Central memory CD4-positive, alpha-beta T cell (primary cell): ENCODE data around the gene BAHD1.
"Not testable (repeated sequence)": the region's sequence is repeated elsewhere in the genome, so short reads cannot be mapped to it uniquely, and the experiment has no call there.

Source experiments
- DNase-seq: peaks from one replicate; pipeline ENCODE4 v3.0.0; 2022

BAHD1 gene

DNA sequence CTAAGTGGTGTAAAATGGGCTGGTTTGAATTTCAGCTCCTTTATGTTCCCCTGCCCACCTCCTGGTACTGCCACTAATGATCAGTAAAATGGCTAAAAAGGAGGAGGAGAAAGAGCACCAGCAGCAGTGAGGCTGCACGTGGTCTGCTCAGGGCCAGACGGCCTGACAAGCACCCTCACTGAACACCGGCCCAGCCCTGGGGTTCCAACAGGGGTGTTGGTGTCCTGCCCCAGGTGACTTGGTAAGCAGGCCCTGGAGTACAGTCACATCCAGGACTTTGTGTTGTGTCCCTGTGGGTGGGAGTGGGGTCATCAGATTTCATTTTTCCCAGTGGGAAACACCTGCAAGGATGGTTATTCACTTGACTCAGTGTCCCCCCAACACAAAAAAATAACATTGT, 5.4 kb downstream of the BAHD1 start:
- no peak for DNase-seq

DNA sequence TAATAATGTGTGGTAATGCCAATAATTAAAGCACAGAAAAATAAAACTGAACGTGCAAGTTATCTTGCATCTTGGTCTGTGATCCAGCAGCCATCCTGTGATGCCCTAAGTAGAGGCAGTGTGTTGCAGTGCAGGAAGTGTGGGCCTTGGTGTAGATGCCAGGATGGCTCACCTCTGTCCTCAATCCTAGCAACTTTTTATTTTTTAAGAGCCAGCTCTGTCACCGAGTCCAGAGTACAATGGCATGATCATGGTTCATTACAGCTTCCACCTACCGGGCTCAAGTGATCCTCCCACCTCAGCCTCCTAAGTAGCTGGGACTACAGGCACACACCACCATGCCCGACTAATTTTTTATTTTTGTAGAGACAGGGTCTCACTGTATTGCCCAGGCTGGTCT, 7.6 kb downstream of the BAHD1 start:
- no peak for DNase-seq

DNA sequence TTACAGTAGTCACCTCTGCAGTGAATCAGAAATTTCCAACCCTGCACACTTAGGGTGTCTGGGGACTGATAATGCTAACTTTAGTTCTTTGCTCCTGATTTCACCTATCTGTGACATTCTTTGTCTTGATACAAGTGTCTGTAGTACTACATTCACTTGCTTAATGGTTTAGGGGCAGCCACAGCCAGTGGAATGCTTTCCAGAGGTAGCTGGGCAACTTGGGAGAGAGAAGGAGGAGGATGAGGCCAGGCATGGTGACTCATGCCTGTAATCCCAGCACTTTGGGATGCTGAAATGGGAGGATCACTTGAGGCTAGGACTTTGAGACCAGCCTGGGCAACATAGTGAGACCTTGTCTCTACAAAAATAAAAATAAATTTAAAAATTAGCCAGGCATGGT, 8.5 kb downstream of the BAHD1 start:
- DNase-seq, result no peak

DNA sequence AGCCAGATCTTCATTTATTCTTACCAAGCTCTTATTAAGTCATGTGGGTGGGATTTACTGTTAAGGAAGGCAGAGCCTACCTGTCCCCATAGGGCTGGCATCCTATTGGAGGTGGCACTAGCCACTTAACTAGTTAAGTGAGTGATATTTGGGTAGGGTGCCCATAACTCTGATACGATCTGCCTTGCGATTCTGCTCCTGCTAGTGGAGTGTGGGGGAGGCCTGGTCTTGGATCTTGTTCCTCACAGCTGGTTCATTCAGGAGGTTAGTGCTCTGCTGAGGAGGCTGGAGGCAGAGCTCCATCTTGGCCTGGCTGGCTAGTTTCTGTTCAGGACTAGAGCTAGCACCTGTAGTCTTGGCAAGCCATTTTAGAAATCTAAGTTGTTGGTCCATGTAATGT, 9.3 kb downstream of the BAHD1 start:
- no peak for DNase-seq

DNA sequence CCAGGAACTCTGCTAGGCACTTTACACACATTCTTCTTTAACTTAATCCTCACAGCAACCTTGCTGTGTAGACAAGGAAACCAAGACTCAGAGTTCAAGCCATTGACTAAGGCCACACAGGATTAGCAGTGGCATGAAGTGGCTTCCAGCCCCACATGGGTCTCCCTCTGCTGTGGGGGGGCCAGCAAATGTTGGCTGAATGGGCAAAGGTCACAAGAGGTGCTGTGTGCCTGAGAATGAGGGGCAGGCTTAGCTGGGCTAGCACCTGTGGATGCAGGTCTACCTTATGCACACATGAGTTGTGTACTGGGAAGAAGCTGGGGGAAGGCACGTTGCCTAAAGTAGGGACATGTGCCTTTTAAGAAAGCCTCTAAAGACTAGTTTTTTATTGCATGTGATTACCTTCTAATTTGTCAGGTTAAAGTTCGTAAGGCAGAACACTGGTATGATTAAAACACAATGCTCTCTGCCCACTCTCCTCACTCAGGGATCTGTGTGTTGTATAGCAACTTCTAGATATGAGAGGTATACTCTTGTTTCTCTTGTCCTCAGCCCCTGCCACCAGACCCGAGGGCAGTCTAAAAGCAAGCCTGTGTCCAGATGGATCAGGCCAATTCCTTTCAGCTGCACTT, 10.9 kb downstream of the BAHD1 start:
- DNase-seq, result no peak

DNA sequence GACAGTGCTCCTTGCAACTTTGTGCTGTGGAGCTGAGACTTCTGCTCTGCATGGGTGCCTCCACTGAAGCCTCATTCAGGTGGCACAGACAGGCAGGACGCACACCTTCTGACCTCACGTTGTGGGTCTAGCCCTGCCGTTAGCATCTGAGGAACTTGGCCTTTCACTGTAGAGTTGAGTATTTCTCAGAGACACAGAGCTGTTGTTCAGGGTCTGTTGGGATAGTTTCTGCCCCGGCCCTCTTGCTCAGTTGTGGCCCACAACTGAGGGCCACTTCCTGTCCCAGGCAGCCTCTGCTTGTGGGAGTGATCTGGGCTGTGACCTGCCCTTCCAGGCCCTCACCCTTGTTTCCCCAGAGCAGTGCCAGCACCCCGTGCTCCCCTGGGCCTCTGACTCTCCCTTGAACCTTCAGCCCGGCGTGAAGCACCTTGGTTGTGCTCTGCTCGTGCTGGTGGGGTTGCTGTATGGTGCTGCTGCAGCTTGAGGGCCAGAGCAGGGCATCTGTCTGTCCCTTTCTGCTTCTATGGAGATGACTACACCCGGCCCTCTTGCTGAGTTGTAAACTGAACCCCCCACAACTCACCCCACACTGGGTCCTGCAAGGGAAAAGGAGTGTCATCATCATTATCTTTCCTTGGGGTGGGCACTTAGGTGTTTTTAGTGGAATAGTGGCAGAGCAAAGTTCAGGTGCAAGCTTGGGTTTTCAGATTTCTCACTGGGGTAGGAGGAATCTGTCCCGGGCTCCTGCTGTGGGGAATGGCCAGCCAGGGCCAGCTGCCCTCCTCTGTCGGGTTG, 11.7 kb downstream of the BAHD1 start:
- no peak for DNase-seq

DNA sequence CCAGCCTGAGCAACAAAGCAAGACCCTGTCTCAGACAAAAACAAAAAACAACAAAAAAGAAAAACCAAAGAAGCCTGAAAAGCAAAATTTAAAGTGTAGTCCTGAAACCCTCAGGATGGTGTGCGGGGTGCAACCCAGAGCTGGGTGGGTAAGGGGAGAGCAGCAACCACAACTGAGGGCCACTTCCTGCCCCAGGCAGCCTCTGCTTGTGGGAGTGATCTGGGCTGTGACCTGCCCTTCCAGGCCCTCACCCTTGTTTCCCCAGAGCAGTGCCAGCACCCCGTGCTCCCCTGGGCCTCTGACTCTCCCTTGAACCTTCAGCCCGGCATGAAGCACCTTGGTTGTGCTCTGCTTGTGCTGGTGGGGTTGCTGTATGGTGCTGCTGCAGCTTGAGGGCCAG, 13.2 kb downstream of the BAHD1 start:
- not testable (repeated sequence) for DNase-seq

DNA sequence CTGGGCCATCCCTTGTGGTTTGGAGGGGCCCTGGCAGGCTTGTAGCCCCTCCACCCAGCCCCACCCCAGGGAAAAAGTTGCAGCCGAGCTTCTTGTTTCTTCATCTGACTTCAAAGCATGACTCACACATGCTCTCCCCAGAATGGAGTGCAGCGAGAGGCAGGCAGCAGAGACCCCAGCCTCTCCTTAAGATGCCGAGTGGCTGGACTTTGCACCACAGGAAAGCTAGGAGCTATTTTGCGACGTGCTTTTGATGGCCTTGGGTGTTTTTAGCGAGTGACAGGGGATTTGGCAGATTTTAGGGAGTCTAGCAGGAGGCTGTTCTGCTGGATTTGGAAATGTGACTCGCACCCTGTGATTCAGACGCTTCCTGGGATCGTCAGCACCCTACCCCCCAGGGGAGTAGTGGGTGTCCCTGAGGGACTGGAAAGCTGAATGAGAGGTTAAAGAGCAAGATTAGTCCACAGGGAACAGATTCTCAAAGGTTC, 14.2 kb downstream of the BAHD1 start:
- DNase-seq, result no peak

DNA sequence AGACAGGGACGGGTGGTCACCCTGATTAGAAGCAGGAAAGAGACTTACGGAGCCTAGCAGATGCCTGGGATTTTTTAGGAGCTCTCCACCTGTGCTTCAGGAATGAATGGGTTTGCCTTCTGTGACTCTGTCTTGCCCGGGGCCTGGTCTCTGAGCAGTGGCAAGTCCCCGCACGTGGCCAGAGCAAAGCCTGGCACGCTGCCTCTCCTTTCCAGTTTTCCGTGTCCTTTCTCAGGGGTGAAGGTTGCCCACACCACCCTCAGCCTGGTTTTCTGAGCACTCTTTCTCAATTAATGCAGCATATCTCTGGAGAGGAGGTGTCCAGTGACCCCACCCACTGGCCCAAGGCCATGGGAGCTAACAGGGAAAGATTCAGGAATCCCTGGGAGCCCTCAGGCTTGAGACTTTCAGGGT, 15.6 kb downstream of the BAHD1 start:
- DNase-seq, result no peak

DNA sequence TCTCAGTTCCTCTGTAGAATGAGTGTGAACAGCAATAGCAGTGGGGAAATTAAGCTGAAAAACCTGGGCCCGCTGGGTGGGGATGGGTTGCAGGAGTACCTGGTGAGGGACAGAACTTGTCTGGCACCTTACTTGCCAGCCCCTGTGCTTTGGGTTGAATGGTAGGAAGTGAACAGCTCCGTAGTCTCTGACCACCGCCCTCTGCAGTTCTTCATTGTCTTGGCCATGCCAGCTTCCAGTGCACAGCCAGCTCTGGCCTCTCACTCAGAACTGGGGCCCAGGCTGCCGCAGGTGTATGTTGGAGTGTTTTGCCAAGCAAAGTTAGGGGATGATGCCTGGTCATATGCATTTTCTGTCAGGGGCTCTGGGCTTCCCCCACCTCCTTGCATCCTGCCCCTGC, 16.0 kb downstream of the BAHD1 start:
- no peak for DNase-seq

DNA sequence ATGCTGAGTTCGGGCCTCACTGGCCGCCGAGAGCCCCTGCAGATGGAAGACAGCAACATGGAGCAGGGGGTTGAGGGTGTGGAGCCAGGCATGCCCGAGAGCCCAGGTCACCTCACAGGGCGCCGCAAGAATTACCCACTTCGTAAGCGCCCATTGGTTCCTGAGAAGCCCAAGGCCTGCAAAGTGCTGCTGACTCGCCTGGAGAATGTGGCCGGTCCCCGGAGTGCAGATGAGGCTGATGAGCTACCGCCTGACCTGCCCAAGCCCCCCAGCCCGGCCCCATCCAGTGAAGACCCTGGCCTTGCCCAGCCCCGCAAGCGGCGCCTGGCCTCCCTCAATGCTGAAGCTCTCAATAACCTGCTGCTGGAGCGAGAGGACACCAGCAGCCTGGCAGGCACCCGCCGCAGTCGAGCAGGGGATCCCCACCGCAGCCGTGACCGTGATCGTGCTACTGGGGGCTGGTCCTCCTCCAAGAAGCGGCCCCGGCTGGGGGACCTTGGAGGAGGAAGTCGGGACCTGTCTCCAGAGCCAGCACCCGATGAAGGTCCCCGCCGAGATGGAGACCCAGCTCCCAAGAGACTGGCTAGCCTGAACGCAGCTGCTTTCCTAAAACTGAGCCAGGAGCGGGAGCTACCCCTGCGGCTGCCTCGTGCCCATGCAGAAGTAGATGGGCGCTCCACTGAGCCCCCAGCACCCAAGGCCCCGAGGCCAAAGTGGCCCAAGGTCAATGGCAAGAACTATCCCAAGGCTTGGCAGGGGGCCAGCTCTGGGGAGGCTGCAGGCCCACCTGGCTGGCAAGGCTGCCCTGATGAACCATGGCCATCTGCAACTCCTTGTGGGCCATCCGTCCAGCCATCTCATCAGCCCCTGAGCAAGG, 18.0 kb downstream of the BAHD1 start:
- no peak for DNase-seq

DNA sequence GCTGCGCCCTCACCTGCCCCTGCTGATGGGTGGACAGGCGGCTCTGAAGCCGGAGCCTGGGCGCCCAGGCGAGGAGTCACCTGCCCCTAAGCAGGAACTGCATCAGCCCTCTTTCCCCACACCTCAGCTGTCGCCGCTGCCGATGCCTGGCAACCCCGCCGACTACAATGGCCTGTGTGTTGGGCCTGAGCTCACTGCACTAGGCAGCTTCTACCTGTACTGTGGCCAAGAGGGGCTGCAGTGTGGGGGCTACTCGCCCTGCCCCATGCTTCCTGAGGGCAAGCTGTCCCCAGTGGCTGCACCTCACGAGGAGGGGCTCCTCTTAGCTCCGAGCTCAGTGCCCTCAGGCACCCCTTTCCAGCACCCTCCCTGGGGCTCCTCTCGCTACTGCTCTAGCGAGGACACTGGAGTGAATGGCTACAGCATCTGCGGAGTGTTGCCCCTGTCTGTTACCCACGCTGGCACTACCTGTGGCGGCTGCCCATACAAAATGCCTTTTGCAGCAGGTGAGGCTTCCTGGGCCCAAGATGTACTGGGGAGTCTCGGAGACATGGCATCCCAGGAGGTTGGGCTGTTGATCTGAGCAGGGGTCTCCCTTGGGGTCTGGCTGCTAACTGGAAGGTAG, 18.8 kb downstream of the BAHD1 start:
- DNase-seq, result no peak

DNA sequence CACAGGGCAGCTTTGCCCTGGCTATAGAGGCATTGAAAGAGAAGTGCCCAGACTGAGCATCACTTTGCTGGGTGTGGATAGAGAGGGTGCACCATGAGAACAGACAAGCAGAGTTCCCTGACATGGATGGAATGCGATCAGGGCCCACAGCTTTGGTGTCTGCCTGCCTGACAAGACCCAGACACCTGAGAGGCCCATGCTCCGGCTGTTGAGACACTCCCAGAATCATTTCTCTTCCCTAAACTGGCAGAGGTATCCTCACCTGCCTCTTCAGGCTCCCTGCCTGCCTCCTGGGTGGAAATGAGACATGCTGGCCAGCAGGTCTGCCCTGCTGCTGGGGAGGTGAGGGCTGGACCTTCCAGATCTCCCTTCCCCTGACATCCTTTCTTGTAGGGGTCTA, 19.7 kb downstream of the BAHD1 start:
- no peak for DNase-seq

DNA sequence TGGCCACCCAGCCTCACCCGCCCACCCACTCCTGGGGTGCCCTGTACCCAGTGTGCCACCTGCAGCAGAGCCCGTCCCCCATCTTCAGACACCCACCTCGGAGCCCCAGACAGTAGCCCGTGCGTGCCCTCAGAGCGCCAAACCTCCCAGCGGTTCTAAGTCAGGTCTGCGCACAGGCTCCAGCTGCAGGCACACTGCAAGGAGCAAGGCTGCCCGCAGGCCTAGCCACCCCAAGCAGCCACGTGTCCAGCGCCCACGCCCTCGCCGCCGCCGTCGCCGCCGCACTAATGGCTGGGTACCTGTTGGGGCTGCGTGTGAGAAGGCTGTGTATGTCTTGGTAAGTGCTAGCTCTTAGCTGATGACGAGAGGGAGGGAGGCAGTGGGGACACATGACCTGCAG, 21.2 kb downstream of the BAHD1 start:
- no peak for DNase-seq

DNA sequence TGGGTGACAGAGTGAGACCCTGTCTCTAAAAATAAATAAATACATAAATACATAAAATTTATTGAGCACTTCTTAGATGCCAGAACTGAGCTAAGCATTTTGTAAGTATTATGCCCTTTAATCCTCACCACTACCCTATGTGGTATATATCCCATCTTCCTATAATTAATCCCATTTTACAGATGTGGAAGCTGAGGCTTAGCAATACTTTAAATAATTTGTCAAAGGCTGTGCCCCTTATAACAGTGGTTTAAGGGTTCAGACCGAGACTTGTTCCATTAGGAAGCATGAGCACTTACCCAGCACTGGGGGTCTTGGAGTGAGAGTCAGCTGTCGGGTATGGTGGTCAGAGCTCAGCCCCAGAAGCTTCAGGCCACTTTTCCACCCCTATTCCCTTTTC, 22.5 kb downstream of the BAHD1 start:
- DNase-seq, result no peak

DNA sequence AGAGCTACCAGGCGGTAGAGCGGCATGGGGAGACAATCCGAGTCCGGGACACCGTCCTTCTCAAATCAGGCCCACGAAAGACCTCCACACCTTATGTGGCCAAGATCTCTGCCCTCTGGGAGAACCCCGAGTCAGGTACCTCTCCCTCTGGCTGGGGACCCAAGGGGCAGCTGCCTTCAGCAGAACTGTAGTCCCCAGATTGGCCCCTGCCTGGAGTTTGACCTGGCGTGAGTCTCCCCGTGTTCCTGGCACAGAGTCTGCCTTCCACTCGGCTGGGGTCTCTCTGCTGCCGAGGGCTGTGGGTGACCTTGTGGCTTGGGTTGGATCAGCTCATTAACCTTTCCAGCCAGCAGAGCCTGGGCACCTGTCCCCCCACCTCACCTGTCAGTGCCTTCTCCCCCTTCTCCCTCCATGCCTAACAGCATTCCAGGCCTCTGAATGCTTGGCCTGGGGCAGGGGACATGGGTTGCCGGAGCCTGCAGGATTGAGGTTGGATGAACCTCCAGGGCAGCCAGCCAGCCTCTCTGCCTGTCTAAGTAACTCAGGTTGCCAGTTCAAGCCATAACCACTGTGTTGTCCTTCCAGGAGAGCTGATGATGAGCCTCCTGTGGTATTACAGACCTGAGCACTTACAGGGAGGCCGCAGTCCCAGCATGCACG, 23.3 kb downstream of the BAHD1 start:
- no peak for DNase-seq

DNA sequence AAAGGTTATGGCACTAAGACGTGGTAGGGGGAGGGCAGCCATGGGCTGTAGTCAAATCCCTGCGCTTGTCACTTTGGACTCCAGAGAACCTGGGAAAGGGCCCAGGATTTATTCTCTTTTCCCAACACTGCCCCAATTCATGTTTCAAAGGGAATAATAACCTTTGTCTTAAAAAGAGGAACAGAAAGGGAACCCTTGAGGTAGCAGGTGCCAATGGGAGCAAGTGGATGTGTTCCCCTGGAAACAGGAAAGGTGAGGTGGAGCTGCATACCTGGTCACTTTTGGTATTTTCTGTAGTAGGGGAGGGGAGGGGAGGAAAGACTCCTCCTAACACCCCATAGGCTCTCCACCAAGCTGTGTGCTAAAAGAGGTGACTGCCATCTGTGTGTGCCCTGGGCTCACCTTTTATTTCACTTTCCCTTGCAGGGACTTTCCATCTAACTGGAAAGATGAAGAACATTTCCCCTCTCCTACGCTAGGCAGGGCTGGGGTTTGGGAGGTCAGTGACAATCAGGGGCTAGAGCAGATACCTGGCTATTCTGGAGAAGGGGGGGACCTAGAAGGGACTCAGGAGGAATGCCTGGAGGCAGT, 23.9 kb downstream of the BAHD1 start:
- DNase-seq, result no peak

DNA sequence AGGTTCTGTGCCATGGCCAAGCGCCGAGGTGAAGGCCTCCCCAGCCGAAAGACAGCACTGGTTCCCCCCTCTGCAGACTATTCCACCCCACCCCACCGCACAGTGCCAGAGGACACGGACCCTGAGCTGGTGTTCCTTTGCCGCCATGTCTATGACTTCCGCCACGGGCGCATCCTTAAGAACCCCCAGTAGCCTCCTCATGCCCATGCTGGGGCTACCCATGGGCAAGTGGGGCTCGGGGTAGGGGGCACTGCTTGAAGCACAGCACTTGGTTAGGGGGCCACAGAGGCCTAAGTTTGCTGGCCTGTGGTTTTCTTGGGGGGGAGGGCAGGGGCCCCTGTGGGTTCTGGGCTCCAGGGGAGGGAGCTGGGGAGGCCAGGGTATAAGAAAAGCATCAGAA, 25.2 kb downstream of the BAHD1 start:
- DNase-seq, result no peak

DNA sequence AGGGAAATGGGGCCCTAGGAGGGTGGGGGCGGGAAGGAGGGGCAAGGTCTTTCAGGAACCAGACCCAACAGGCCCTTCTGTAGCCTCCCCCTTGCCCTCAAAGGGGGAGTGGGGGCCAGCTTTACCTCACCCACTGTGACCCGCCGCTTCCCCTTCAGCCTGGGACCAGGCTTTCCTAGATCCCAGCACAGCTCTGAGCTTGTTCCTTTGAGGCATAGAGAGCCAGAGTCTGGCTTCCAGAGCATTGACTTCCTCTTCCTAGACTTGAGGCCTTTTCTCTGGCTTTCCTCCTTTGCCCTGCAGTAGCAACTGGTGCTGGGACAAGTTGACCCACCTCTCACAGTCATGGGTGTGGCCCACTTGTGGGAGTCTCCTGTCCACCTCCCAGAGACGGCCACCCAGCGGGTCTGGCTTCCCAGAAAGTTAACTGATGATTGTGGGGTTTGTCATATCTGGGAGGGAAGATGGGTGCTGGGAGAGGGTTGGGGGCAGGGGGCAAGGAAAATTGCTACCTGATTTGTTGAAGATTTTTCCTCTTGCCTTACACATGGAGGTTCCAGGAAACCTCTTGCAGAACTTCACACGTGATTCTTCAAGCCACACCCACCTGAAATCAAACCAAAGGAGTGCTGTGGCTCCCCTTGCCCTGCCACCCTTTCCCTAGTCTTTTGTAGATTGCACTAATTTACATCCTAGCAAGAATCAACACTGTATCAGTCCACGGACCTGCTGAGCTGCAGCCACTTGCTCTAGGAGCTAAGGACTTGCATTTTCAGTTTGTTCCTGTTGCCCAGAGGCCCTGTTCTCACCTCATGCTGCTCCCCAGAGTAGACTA, 25.9 kb downstream of the BAHD1 start:
- no peak for DNase-seq

DNA sequence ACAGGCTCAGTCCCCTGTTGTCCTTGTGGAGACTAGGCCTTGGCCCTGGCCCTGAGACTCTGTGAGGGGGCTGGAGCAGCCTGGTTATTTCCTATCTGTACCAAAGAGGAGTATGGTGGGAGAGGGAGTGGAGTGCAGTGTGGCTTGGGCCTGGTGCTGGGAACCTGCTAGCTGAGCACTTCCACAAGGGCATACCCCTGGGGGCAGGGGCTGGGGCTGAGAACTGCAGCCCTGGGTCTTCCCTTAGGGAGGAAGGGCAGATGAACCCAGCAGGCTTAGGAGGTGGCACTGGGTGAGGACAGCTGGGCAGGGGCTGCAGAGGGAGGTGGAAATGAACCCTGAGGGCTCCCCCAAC, 26.5 kb downstream of the BAHD1 start:
- no peak for DNase-seq

DNA sequence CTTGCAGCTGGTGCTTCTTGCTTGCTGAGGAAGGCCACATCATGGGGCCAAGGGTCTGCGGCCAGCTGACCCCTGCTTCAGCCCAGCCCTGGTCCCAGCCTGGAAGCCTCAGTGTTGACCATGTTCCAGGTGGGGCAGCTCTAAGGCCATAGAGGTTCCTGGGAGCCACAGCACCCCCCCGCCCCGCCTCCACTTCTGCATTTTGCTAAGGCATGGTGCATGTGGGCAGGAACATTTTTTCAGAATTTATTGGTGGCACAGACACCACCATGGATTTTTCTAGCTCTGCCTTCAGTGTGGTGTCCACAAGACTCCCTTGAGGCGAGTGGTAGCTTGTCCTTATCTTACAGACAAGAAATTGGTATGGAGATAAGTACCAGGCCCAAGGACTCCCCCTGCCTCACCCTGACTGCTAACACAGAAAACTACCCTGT, 28.2 kb downstream of the BAHD1 start:
- no peak for DNase-seq
